Activated CD8-positive, alpha-beta memory T cell treated with anti-CD3 and anti-CD28 coated beads, Interleukin-2, amount 50 U/mL, for 48 hours (primary cell): Measurements from ENCODE around the gene KIF3A.
A peak's percentile ranks its signal among the peaks of the same experiment; 100 is the strongest.

Experiments used
- DNase-seq: peaks from one replicate; pipeline ENCODE4 v3.0.0-alpha.2; 2020

Gene KIF3A

DNA sequence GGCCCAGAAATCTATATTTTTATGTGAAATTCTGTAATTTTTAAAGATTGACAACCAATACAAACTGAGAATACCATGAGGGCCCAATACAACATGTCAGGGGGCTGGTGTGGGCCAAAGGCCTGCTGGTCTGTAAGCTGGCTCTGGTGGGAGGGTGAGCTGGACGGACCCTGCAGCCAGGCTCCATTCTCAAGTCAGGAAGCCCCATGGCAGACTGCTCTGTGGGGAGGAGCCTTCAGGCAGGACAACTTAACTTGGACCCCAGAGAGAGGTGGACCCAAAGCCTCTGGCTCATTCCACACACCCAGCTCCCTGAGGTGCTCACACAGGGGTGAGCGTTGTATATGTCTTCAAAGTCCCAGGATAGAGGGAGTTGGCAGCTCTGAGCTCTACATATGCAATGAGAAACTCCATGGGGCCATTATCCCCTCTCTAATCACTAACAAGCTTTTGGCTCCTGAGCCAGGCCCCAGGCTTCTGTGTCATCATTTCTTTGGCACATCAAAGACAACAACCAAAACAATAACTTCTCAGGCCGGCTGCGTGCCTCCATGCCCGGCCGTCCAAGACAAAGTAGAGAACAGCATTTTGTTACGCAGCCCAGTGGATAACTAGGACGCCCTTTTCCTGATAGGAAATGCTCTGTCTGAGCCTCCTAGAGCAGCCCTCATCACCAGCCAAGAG lies 33.3 kb upstream of the KIF3A start:
- DNase-seq, result no peak

DNA sequence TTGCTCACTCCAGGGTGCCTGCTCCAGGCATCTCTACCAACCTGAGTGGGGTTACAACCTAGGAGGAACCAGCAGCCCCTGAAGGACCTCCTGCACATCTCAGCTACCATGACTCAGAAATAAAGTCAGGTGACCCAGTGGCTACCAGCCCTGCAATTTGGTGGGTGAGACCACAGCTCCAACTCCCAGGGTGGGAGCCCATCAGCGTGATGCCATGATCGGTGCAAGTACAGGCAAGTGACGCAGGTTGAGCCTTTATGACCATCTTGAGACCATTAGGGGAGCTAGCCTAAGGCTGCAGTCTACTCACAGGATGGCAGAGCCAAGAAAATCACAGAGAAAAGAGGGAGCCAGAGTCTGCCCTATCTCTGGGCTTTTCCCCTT lies 31.1 kb upstream of the KIF3A start:
- no peak for DNase-seq

DNA sequence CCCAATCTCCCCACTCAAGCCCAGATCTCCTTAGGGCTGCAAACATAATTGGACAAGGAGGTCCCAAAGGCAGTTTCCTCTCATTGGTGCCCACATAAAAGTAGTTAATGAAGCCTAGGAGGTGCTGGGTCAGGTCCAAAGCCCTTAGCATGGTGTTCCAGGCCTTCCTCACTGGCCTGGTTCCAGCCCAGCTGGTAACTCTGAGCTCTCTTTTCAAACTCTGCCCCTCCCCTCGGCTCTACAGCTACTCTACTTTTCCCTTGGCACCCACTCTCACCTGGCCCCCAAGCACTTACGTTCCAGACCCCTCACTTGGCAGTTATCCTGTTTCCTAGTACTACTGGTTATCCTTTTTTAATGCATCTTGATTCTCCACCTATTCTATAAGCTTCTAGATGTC lies 29.8 kb upstream of the KIF3A start:
- DNase-seq, result no peak

DNA sequence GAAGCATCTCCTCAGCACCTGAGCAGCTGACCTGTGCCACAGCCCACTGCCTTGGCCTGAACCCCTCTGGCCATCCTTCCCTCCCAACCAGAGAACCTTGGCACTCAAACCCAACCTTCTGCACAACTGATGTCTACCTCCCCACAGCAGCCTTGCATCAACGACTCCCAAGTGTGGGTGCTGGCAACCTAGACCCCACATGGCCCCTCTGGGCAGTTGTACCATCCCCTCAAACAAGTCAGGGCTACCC lies 29.4 kb upstream of the KIF3A start:
- no peak for DNase-seq

DNA sequence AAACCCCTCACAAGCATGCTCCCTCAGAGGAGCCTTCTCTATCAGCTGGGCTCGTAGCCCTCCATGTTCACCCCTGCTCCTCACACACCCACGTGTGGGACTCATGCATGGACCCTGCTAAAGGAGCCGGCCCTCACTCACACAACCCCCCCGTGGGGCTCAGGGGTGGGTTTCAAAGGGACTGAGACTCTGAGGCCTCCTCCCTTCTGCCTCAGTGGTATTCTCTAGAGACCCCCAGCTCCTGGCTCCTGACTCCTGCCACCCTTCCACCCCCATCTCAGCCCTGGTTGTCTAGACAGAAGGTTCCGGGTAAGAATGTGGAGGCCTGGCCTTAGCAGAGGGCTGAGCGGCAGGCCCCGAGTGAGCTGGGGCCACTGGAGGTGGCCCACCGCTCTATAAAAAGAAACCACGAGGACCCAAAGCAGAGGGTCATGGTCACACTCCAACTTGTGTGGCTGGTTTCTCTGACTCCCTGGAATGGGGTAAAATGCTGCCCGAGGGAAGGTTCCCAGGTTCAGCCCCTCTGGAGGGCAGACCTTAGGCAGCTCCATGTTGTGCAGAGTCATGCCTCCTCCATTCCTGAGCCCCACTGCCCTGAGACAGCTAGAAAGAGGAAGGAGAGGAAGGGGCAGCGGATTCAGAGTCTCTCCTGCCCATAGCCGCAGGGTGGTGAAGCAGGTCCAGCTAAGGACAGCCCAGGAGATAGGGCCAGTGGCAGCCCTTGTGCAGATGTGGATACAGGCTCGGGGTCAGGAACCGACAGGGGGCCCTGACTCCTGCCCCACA lies 28.9 kb upstream of the KIF3A start:
- DNase-seq, result peak; percentile 42

DNA sequence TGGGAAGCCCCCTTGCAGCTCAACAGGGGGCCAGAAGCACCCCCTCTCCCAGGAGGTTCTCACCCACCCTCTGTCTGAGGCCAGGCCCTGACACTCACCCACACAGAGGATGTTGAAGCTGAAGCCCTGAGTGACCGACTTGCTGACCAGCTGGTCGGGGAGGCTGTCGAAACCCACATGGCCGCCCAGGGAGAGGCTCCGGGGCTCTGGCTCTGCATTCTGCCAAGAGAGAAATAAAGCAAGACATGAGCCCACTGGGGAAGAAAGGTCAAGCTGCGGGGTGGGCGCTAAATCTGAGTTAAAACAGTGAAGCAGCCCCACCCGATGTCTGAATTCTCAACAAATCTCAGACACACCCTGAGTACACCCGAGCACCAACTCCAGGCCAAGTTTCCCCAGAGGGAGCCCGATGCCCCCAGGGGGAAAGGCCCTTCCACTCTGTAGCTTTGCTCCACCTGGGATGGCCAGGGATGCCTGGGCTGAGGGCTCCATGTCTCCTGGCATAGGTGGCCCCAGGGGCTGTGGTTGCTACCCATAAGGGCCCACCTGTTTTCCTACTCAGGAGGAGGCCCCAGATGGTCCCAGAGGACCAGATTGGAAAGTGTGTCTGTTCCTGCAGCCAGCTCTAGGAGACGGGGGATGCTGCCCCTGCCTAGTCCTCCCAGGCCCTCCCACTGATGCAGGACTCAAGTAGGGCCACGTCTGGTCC lies 28.1 kb upstream of the KIF3A start:
- DNase-seq, result peak; percentile 39

DNA sequence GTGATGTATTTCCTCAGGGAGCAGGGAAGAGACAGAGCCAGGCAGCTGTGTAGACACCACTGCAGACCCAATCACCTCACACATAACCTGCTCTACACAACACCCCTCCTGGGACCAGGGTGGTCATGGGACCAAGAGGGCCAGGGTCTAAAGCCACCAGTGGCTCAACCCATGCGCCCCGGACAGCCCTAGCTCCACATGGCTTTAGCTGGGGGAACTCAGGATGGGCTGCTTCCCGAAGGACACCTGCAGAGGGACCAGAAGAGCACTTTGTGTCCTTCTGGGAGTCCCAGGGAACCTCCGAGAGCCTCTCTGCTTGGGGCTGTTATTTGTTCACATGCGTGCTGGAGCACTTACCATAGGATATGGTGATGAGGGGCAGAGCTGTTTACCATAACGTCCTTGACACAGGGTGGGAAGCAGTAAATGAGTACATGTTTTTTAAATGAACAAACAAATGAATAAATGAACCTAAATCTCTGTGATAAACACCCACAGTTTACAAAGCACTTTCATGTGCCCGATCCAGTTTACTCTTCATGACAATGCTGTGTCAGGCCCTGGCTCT lies 27.4 kb upstream of the KIF3A start:
- peak; percentile 49 for DNase-seq

DNA sequence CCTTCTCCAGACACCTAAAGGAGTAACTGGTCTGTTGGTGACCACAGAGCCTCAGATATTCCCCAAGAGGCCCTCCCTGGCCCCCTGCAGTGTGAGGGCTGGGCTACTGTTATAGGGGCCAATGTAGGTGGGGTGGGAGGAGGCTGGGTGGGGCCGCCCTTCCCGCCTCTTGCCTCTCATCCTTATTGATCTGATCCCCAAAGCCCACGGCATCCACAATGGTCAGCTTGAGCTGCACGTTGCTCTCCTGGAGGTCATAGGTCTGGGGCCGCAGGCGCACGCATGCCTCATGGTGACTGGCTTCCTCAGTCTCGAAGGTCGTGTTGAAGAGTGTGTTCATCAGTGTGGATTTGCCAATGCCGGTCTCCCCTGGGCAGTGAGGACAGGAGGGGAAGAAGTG lies 26.7 kb upstream of the KIF3A start:
- peak; percentile 39 for DNase-seq

DNA sequence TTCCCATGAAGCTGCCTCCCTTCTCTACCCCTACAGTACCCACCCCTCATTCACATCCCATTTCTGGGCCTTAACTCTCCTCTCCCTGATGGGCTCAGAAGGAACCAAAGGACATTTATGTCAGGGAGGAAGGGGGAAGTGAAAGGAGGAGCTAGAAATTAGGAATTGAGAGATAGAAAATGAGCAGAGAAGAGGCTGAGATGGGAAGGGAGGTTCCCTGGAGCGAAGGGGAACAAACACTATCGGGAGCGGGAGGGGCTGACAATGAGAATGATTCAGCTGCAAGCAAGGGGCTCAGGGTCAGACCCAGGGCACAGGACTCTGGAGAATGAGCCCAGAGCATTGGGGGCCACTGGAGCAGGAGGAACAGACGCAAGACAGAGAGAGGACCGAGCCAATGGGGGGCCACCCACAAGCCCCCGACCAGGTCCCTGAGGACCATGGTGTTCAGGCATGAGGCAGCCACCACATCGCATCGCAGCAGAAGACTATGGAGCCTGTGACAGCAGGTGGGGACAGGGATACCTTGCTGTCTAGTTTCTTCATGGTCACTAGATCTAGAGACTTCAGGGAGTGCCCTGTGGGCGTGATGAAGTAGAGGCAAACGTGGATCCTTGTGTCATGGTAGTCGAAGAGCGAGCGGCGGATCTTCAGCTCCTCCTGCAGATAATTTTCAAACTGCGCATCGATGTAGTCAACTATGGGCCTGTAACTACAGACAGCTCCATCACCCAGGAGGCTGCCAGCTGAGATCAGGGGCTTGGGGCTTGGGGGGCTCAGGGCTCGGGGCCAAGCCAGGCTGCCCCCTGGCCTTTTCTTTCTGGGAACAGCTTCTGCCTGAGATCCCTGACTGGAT lies 26.1 kb upstream of the KIF3A start:
- peak; percentile 44 for DNase-seq

DNA sequence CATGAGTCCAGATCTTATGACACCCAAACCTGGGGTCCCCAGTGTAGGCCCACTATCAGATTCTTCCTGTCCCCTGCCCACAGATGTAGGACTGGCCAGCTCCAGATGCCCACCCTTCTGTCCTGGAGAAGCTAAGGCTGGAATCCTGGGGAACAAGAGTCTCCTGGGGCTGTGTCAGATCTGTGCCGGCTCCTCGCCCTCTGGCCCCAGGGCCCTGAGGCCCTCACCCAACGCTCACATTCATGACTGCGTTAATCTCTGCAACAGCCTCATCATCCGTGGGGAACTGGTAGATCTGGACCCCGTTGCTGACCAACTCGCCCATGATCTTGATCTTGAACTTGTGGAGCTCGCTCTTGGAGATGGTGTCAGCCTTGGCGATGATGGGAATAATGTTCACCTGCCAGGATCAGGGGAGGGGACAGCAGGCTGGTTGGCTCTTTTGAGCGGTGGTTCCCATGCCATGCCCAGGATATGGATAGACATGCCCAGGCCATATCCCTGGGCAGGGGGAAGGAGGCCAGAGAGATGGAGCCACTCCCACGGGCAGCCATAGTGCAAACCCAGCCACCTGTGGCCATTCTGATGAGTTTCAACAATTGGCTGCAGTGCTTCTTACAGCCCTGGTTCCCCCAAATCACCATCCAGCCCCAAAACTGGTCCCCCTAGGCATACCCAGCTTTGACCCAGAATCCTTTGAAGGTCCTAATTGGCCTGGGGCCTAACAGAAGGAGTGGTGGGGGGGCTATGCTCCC lies 25.1 kb upstream of the KIF3A start:
- DNase-seq, result peak; percentile 32

DNA sequence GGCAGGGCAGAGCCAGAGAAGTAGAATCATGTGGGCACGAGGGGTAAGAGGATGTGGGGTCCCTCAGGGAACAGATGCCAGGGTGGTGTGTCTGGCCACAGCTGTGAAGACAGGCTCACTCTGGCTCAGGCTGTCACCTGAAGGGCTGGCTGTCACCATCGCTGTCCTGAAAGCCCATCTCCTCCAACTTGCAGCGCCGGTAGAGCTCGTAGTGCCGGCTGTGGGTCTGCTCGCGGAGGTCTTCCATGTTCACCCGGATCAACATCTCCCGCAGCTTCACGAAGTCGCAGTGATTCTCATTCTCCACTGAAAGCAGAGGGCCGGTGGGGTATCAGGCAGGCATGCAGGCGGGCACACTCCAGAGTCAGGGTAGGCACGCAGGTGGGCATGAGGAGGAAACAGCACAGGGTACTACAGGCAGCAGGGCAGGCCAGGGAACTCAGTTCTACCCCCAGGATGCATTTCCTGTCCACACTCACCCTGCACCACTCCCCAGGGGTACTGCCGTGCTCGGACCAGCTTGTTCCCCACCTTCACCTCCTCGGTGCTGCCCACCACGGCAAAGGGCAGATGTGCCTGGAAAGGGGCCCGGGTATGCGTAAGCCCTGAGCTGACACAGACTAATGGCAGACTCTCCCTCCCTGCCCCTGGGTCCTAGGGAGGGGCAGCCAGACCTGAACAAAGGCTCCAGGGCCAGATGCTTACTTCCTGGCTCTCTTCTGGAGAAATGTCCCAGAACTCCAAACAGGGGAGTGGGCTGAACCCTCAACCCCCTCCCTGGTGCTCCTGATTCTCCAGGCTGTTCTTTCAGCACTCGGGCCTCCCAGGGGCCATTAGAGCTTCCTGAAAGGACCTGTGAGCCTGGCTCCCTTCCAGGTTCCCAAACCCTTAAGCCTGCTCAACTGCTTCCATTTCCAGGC lies 24.2 kb upstream of the KIF3A start:
- DNase-seq, result peak; percentile 41

DNA sequence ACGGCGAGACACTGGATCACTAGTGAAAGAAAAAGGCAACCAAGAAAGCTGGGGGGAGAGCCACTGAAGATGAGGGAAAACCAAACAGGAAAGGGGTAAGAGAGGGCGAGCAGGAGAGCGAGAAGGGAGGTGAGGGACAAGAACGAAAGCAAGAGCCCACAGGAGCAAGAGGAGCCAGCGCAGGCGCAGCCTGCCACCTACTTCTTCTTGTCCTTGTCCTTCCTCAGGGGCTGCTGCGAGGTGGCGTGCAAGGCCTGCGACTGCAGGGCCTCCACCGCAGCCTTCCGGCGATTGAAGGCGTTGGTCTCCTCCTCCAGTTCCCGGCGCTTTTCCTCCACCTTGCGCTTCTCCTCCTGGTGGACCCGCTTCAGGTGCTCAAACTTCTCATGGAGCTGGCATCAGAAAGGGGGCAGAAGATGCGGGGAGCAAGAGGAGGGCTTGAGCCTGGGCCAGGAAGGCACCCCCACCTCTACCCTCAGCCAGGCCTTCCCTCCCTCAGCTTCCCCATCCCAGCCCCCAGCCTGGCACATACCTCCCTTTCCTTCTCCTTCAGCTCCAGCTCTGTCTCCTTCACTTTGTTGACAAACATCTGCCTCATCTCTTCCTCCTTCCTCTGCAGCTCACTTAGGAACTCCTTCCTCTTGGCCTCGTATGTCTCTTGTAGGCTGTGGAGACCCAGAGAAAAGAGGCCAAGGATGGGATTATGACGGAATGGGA lies 23.4 kb upstream of the KIF3A start:
- peak; percentile 44 for DNase-seq

DNA sequence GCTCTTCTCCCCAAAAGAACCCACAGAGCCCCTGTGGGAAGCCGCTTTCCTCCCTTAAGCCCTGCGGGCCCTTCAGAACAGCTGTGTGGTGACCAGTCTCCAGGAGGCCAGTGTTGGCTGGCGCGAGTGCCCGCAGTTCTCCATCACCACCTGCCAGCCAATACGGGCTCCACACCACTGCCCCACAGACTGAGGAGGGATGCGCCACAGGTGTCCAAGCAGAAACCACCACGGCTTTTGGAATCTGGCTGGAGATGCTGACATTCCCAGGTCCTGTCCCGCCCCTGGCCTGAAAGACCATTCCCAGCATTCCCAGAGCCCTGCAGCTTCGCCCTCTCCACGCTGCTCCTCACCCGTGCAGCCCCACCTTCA lies 22.7 kb upstream of the KIF3A start:
- DNase-seq, result peak; percentile 28

DNA sequence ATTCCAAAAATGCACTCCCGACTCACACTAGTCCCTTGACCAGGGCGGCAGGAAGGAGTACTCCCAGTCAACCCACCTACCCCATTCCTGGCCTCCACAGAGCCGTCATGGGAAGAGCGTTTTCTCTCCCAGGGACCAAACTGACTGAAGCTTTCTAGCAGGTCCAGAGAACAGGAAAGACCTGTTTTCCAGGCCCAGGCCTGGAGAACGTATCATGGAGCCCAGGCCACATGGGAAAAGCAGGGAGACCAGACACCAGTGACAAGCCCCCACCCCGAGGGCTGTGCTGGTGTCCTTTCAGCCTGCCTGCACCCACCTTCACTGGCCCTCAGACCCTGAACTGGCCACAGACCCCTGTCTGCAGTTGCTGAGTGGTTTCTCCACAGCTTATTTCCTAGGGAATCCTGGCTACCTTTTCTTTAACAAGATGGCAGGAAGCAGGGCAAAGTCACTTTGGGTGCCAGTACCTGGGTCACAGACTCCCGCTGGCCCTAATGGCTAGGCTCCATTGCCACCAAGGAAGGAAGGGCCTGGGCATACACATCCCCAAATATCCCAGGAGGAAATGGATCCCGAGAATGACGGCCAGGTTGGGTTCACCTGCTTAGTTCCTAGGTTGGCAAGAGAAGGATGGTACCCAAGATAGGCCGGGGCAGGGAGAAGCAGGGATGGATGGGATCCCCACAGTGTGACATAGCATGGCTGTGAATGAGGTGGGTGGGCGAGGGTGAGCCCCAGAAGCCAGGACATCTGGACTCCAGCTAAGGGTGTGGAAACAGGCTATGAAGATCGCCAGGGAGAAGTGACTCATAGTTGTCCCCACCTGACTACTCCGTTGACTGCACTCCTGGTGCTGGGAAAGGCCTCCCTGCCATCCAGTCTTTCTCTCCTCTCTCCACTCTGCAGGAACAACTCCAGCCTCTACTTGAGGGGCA lies 22.0 kb upstream of the KIF3A start:
- DNase-seq, result peak; percentile 42

DNA sequence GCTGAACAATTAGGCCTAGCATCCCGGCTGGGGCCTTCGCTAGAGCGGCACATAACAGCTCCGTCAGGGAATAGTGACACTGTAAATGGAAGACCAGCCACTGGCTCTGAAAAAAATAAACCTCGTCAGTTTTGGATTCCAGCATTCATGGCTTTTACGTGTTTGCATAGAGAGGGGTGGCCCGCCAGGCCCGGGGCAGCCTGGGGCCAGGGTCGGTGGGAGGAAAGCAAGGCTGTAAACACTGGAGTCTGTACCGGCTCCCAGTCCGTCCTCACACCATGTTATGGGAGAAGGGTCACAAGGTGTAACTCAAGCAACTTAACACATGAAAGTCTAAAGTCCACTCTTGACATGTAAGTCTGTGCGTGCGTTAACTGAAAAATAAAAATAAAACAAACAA lies 21.1 kb upstream of the KIF3A start:
- DNase-seq, result peak; percentile 28

DNA sequence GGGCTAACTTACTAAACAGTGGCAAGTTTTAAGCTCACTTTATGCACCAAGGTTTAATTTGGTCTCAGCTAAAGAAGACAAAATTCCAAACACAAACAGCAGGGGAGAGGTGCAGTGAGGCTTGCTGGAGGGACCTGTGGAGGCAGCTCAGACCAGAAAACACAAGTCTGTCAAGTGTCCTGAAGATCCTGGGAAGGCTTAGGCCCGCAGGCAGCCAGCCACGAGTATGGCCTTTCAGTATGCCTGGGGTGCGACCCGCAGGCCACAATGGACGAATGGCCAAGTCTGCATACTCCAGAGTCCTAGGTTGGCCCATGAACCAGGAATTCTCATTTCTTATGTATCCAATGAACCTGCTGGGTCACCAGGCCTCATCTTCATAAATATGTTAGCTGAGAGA lies 19.2 kb upstream of the KIF3A start:
- peak; percentile 23 for DNase-seq

DNA sequence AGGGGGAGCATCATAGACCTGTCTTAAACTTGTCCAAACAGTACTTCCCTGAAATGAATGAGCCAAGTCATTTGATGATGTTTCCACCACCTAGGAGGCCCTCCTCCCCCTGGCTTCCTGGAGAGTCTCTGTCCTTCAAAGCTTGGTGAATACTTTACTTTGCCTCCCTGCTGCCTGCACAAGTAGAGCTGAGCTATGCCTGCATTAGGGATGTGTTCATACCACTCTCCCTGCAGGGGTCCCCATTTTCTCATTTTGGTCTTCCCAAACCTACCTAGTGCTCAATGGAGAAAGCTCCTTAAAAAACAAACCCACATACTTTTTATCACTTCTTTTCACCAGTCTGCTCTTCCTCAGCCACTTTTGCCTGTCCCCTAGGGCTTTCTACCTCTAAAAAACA lies 17.6 kb upstream of the KIF3A start:
- DNase-seq, result peak; percentile 41

DNA sequence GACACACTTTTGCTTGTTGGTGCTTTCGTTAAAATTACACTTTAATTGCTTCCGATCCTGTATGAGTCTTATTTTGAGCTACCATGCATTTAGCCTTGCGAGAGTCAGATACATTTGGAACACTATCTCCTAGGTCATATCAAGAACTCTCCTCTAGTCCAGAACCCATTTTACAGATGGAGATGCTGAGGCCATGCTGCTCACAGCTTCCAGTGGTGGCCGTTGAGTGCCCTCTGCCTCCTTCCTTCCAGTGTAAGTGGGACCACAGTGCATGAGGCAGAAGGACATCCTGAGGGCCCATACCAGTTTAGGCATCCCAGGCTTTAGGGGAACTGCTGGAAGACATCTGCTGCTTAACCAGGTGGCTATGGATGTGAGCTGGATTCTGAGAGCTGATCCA lies 16.8 kb upstream of the KIF3A start:
- peak; percentile 35 for DNase-seq
